SK-N-SH treated with all-trans-retinoic acid at 6 μM for 48 hours (cell line): ENCODE data around the gene COX4I2.

Source experiments
- ARNTL ChIP-seq: fragments of 450-650 bp; formaldehyde crosslinking; IDR thresholded peaks from 2 replicates; pipeline ENCODE4 v1.5.0; 2020; ENCODE audit warnings: low read depth, mild to moderate bottlenecking, moderate library complexity, borderline replicate concordance
- CSDC2 ChIP-seq: fragments of 250-450 bp; sonication (Bioruptor Pico); IDR thresholded peaks from 2 replicates; pipeline ENCODE4 v1.5.0; 2020; ENCODE audit warnings: mild to moderate bottlenecking, moderate library complexity
- ESRRG ChIP-seq: fragments of 250-450 bp; sonication (Bioruptor Pico); IDR thresholded peaks from 2 replicates; pipeline ENCODE4 v1.6.1; 2021; ENCODE audit warnings: mild to moderate bottlenecking
- PATZ1 ChIP-seq: fragments of 250-450 bp; sonication (Bioruptor Pico); IDR thresholded peaks from 2 replicates; pipeline ENCODE4 v1.8.0; 2020; ENCODE audit warnings: mild to moderate bottlenecking, moderate library complexity, borderline replicate concordance
- PPARA ChIP-seq: fragments of 250-450 bp; sonication (Bioruptor Pico); IDR thresholded peaks from 2 replicates; pipeline ENCODE4 v1.5.0; 2020; ENCODE audit warnings: mild to moderate bottlenecking, borderline replicate concordance
- RARB ChIP-seq: fragments of 250-450 bp; sonication (Bioruptor Pico); IDR thresholded peaks from 2 replicates; pipeline ENCODE4 v1.8.0; 2021; ENCODE audit warnings: mild to moderate bottlenecking, moderate library complexity
- ZC3H10 ChIP-seq: fragments of 250-450 bp; sonication (Bioruptor Pico); IDR thresholded peaks from 2 replicates; pipeline ENCODE4 v1.5.1; 2021; ENCODE audit warnings: mild to moderate bottlenecking, moderate library complexity

DNA sequence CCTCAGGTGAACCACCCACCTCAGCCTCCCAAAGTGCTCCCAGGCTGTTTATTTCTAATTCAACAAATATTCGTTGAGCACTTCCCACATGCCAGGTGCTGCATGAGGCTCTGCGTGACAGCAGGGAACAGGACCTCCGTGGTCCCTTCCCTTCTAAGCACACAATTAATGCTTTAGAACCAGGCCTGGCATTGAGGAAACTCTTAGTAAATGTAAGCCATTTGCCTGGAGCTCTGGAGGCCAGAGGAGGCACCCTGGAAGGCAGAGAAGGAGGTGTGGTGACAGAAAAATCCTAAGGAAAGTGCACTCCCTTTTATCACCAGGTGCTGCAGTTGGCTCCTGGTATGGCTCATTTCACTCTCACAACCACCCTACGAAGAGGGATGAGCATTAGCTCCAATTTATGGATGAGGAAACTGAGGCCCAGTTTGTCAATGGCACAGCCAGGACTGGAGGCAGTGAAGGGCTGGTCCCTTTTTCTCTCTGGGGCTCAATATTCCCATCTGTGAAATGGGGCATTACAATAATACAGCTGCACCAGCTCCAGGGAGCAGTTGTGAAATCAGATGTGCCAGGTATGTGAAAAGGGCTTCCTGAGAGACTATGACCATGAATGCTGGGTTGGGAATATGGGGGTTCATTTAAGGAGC, 40.8 kb upstream of the COX4I2 start:
- TF ChIP-seq PPARA (CRISPR knock-in tag) (no peak), ARNTL (CRISPR knock-in tag) (no peak), PATZ1 (CRISPR knock-in tag) (no peak), CSDC2 (CRISPR knock-in tag) (no peak), ZC3H10 (CRISPR knock-in tag) (no peak), RARB (CRISPR knock-in tag) (no peak), ESRRG (CRISPR knock-in tag) (no peak)
